NCI-H524 (cell line): ENCODE results near the gene CACNA1D.
A peak's percentile ranks its signal among the peaks of the same experiment; 100 is the strongest.

ENCODE experiments used
- DNase-seq, 2 experiments: peaks; one replicate each; lab custom pipeline; 2025; lab: John Stamatoyannopoulos, UW

CACNA1D gene

DNA sequence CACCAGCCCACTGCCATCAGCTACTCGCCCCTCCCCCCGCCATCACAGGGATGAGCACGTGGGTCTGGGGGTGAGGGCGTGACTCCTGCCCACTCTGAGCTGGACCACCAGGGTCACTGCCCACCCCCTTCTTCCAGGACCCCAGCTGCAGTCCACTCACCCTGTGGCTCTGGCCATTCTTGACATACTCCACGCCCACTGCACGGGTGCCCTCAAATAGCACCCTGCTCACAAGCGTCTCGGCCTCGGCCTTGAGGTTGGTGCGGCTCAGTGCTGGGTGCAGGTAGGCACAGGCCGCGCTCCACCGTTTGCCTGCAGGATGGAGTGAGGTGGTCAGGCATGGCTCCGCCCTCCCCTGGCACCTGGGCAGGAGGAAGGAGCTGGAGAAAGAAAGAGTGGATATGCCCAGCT is 327.9 kb downstream of the CACNA1D start:
- DNase-seq, result no peak

DNA sequence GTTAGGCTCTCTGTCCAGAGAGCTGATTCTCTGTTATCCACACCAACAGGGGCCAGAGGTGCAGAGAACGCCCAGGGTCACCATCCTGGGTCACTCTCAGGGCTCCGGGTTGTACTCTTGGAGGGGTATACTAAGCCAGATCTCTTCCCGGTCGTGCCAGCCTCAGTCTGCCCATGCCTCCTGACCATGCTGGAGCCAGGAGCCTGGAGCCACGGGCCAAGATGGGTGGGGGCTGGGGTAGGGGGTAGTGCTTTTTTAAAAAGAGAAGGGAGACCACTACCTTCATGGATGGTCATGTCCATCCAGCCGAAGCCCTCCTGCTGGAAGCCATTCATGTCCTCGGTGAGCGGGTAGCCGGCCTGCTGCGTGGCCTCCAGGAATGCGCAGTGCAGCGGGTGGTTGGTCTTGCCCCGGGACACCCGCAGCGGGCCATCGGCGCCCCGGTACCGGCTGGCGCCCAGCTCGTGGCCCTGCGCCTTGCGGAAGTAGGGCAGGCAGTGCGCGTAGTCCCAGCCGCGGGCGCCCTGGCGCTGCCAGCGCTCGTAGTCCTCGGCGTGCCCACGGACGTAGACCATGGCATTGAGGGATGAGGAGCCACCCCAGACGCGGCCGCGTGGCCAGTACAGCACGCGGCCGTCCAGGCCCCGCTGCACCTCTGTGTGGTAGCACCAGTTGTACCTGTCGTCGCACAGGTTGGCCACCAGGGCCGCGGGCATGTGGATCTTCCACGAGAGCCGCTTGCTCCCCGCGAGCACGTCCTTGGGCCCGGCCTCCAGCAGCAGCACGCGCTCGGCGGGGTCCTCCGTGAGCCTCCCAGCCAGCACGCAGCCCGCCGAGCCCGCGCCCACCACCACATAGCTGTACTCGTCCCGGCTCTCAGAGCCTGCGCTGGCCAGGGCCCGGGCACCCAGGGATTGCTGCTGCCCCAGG is 328.9 kb downstream of the CACNA1D start:
- DNase-seq, result no peak

DNA sequence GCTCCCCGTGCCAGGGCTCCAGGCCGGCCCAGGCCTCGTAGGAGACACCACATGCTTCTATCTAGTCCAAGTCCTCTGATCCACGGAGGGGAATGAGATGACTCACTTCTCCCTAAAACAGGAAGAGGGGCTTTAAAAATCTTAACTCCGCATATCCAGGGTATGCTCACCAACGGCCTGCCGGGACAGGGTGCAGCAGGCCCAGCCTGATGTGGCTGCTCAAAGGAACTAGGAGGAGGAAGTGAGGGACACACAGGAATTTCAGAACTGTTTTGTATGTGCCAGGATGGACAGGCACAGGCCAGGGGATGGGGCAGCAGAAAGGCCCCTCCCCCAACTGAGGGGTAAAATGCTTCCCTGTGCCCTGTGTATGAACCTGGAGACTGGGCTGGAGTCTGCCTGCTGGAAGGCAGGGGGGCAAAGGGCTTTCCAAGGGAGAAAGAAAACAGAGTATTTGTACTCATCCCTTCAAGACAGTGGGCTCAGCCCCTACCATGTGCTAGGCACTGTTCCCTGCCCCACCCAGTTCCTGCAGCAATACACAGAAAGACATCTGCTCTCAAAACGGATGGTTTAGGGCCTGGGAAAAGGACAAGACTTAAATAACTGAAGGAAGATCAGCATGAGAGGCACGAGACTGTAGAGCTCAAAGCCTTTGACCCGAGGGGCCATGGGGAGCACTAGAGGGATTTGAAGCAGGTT is 329.7 kb downstream of the CACNA1D start:
- no peak for DNase-seq

DNA sequence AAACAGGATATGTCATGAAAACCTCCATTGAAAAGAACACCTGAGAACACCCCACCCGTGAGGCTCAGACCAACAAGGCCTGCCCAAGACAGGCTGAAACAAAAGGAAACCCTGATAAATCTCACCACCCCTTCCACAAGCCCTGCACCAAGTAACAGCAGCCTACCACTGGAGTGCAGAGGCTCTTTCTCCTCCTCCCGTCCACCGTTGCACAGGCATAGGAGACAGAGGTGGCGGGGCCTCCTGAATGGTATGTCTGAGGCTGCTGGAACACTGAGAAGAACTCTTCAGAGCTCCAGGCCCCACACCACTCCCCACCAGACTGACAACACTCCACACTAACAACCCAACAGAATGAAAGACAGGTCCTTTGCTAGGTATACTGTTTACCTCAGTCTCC is 330.4 kb downstream of the CACNA1D start:
- no peak for DNase-seq

DNA sequence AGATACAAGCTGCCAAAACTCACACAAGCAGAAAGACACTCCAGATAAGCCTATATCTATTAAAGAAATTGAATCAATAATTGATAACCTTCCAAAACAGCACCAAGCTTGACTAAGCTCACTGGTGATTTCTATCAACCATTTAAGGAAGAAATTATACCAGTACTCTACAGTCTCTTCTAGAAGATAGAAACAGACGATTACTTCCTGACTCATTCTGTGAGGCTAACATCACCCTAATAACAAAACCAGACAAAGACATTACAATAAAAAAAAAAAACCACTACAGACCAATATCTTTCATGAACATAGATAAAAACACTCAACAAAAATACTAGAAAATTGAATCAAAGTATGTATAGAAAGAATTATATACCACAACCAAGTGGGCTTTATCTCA is 331.6 kb downstream of the CACNA1D start:
- no peak for DNase-seq

DNA sequence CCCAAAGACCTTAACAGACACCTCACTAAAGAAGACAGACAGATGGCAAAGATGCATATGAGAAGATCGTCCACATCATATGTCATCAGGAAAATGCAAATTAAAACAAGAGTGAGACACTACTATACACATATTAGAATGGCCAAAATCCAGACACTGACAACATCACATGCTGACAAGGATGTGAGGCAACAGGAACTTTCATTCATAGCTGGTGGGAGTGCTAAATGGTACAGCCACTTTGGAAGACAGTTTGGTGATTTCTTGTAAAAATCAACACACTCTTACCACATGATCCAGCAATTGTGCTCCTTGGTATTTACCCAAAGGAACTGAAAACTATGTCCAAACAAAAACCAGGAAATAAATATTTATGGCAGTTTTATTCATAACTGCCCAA is 334.2 kb downstream of the CACNA1D start:
- DNase-seq, result no peak

DNA sequence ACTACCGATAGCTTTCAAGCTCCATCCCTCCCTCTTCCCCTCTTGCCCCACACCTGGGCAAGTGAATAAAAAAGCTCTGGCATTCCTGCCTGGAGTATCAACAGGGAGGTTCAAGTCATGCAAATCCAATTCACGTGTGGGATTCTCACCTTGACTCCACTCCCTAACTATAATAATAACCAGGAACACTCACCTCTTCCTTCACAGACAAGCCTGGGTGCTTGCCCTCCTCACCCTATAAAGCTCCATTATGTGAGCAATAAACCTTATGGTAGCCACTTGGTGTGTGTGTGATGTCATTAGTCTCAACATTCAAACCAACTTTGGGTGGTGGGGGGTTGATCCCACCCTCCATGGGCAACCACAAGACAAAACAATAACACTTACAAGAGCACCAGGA is 335.2 kb downstream of the CACNA1D start:
- no peak for DNase-seq

DNA sequence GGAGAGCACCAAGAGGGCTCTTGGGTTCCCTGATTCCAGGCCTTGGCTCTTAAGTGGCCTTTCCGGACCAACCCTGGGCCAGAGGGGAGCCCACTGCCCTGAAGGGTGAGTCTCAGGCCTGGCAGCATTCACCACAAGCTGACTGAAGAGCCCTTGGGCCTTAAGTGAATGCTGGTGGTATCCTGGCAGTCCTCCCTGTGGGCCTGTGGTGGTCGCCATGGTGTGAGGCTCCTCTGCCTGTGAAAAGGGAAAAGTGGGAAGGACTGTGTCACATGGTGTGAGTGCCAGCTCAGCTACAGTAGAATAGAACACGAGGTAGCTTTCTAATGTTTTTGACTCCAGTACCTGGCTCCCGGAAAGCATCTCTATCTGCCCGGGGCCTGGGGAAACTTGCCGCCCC is 336.5 kb downstream of the CACNA1D start:
- DNase-seq, result no peak

DNA sequence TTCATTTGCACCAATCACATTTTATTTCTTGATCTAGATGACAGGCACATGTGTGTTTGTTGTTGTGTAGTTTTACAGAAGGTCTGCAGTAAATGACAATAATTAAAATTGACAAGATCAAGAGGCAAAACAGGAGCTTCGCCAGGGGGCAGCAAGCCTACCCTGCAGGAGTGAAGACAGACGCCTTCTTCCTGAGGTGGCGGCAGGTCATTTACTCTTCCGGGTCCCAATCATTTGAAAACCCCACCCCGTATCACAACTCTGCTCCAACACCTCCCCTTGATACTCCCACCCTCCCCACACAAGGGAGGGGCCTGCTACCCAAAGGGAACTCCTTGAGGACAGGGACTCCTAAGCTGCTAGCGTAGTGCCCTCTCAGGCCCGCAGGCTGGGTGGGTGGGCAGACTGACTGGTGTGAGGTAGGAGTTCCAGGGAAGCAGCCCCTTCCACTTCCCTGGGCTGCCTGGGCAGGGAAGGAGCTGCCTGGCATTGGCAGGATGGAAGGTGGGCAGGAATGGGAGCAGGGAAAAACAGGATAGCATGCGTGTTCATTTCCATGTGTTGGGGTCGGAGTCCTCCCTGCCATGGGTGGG is 338.7 kb downstream of the CACNA1D start:
- DNase-seq, result no peak

DNA sequence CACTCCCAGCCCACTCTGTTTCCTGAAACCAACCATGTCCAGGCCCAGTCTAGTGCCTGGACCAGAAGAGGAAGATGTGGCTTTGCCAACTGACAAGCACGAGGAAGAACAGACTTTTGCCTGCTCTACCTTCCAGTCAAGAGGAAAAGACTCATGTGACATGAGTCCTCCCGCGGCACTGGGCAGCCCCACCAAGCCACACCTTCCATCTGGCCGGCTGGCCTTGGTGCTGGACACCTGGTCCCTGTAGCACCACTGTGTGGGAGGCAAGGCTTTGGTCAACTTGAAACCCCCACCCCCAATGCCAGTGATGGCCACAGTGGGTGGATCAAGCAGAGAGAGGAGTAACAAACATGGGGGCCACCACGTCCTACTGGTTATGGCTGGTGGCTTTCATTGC is 339.3 kb downstream of the CACNA1D start:
- DNase-seq, result no peak

DNA sequence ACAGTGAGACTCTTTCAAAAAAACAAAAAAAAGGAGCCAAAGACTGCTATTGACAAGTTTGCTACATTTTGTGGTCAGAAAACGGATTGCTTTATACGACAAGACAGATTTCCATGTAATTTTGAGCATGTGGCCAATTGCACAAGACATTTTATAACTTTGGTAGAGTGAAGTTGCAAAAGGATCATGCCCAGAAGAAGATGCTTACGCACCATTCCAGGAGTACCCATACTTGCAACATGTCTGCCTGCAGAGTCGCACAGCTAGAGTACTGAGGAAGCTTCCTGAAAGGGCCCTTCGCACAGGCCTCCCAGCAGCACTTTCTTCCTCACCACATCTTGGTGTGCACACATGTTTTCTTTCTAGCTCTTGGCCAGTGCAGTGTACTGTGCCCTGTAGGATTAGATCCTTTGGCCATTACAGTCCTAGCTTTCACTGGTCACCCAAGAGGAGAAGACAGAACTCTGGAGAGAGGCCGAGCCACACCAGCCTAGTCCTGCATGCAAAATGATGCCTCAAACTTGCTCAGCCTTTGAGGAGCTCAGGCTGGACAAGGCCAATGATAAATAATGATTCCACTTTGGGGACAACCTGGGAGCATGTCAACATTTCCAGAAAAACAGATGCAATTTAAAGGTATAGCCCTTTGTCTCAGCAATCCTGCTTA is 340.2 kb downstream of the CACNA1D start:
- no peak for DNase-seq

DNA sequence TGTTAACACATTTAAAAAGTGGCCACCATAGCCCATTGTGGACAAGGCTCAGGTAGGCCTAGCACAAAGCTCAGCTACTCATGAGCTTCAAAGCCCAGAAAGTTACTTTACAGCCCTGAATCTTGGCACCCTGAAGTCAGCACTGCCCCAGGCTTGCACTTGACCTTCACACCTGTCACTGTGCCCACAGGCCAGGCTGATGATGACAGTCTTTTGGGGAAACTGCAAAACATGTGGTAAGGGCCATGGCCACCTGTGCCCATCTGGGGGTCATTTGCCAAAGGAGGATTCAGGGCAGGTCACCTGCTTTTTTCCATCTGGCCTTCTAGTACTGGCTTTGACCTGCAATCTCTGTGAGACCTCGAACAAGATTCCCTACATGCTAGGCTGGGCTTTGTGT is 340.8 kb downstream of the CACNA1D start:
- DNase-seq, result no peak

DNA sequence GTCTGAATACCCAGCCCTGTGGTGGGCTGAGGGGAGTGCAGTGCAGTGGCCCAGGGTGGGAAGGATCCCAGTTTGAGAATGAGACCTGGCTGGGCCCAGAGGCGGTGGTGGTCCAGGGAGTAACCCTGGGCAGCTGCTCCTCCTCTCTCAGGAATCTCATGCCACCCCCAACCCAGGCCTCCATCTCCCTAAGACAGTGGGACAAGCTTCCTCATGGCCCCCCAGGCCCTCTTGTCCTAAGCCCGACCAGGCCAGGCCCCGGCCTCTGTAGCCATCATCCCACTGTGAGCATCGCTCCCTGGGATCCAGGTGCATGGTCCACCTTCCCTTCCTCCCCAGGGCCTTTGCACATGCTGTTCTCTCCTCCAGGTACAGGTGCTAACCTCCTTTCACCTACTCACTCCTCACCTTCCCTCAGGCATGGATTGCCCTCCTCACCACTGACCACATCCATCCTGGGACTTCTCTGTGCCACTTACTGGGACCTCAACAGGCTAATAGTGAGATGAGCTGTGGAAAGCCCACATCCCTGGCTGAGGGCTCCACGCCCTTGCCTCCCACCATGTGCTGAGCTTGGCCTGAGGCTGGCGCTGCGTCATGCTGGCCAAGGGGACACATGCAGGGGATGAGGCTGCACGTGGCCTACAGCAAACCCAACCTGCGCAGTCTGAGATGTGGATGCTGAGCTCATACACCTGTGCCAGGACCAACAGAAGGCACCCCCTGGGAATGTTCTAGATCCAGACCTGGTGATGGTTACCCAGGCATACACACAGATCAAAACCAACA is 341.9 kb downstream of the CACNA1D start:
- DNase-seq, result no peak

DNA sequence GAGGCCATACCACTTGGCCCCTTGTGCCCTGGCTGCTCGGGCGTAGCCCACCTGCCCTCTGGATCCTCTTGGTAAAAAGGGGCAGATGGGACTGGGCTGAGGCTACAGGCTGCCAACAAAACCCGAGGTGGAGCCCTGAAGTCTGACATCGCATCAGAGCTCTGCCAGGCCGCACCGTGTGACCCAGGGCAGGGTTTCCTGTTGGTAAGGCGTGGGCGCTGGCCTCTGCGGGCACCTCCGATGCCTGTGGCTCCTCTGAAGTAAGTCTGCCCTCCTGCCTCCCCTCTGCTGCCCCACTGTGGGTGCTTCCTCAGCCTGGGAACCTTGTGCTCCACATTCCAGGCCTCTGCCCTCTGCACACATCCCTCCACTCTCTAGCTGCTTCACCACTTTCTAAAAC is 342.9 kb downstream of the CACNA1D start:
- no peak for DNase-seq

DNA sequence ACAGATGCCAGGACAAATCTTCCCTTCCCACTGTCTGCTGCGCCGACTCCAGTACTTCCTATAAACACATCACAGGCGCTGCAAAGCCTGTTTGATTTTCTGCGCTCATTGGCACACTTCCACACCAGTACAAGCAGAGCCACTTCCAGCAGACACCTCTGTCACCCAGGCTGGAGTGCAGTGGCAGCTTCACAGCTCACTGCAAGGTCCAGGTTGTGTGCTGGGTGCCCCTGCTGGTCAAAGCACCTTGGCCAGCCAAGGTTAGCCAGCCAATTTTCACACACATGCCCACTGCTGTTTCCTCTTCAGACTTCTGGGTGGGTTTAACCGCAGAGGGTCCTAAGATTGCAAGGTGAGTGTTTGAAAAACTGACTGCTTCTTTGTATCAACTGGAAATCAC is 346.9 kb downstream of the CACNA1D start:
- peak in 1 of 2 experiments; percentile 37 for DNase-seq

DNA sequence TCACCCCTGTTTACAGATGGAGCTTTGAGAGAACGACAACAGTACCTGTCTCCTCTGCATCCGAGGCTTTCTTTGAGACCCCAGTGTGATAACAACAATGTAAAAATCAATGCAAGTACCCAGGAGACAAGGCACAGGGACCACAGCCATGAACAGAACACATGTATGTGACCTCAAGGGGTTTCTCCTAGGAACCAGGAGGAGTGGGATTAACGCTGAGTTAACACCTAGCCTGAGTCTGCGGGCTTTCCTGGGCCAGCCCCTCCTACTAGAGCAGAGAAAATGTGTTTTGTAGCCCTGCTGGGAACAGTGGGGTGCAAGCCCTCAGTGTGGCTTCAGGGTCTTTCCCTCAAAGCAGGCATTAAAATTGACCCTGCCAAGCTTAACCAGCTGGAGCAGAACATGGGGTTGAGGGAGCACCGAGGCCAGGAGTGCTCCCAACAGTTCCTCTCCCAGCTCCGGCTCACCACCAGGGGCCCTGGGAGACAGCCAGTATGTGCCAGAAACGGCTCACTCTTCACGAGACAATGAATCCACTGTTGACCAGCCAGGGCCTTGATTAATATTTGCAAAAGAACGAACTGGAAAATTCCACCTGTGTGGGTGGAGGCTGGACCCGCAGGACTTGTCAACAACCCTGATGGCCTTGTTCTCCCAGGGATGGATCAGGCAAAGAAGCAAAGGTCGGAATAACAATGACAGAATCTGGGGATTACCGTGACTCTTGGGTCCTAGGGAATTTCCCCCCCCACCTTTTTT is 348.2 kb downstream of the CACNA1D start:
- peak in 1 of 2 experiments; percentile 53 for DNase-seq

DNA sequence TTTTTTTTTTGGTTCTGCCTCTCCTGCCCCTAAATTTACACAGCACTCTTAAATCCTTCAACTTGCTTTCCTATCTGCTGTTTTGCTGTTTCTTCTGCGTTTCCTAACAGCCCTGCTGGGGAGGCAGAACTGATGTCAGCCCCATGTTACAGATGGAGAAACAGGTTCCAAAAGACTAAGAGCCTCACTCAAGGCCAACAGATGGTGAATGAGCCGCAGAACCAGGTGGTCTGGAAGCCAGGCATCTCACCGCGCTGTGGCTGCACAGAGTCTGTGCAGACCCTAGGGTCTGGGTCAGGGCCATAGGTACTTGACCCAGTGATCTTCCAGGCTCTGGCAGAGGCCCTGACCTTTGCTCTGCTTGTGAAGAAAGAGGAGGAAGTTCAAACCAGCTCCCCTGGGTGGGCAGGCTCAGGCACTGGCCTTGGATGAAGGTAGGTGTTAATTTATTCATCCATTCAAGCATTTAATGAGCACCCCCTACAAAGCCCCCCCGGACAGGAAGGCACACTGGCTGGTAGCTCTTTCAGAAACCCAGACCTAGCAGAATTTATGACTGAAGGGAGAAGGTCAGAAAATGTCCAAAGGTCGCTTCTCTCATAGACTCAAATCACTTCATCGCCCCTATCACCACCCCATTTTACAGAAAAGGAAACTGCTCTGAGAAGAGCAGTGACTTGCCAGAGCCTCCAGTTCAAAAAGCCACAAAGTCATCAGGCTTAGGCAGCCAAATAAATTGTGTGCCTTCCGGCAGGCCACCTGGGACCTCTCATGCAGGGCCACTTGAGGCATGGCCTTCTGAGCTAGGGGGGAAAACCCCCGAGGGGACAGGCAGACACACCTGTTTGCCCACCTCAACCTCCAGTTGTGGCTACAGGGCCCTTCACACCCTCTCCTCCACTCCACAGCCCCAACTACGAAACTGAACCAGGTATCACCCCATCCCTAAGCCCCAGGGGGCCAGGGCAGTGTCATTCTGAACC is 349.1 kb downstream of the CACNA1D start:
- DNase-seq, result peak; percentile 29 to 84

DNA sequence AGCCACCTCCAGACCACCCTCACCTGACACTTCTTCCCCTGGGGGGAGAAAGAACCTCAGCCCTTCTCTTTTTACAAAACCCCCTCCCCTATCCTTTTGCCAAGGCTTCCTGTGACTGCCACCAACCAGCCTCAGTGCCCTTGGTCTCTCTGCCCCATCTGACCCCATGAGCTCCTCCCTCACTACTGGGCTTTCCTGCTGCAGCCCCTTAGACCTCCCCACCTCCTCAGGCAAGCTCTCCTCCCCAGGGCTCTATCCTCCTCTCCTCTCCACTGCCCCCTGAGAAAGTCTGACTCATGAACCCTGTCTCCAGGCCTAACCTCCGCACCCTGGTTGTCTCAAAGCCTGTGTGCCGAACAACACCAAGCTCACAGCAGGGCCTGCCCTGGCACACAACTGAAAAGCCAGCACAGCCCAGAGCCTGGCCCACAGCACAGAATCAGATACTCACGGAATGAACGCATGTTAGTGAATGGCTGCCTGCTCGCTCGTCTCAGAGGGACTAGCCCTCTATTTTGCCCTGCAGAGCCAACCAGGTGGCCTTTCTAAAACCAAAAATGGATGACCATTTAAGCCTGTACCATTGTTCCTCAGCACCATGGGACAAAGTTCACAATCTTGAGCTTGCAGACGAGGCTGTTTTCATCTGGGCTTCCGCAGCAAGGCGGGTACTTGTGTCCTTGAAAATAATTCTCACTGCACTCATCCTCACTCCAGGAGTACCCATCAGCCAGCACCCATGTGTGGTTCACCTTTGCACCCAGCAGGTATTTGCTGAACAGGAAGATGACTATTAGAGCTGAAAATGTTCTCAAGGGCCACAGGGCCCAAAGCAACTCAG is 350.1 kb downstream of the CACNA1D start:
- DNase-seq, result no peak
